DND-41 (cell line): Measurements from ENCODE around the gene NSUN2.

Experiments
- CTCF ChIP-seq: IDR thresholded peaks from 2 replicates; pipeline ENCODE4 v1.5.1; 2012; ENCODE audit warnings: borderline replicate concordance, low read length, moderate library complexity, mild to moderate bottlenecking; ENCODE audit not compliant: poor library complexity, severe bottlenecking; ENCODE audit errors: extremely low read depth
- EZH2 ChIP-seq: IDR thresholded peaks from 3 replicates; pipeline ENCODE4 v1.6.1; 2012; ENCODE audit warnings: borderline replicate concordance, low read depth, mild to moderate bottlenecking, moderate library complexity, low read length, inconsistent platforms; ENCODE audit not compliant: severe bottlenecking

GRCh38 chr5:6581090-6581489 lies 51.8 kb downstream of the NSUN2 start:
- TF ChIP-seq EZH2 (no peak), CTCF (no peak)
